Naive thymus-derived CD8-positive, alpha-beta T cell (primary cell): ENCODE data around the gene GTF3C1. TPM values are rescaled to one million over a fixed set of nuclear protein-coding genes. Genes with fewer than 3 reads are reported as not detected.

Source experiments
- ATAC-seq, 2 donors: fragments of 150-1000 bp; cut with Tn5 transposase in 1 of 2; sonication (Bioruptor Pico), chemical (Tn5 transposase) in 1 of 2; 1 replicate in 1 of 2; 2 replicates in 1 of 2; pipeline ENCODE4 v1.10.0; 2021; ENCODE audit warnings: mild to moderate bottlenecking in 2 of 2, moderate library complexity in 2 of 2
- POLR2A ChIA-PET: fragments of 350-600 bp; sonication (Branson Sonifier 250); formaldehyde crosslinking; loops from one replicate; lab custom pipeline; 2021; ENCODE audit warnings: antibody characterized with exemption; lab: Charles Lee
- DNase-seq, 10 donors: peaks; one replicate each; pipeline versions ENCODE4 v3.0.0 to v3.0.0-alpha.2; 2020 to 2022
- H3K27ac Mint-ChIP-seq, 10 donors: one replicate each; pipeline ENCODE4 v1.8.0; 2020 to 2022; ENCODE audit warnings: mild to moderate bottlenecking in 10 of 10, mixed read lengths in 10 of 10, moderate library complexity in 4 of 10, inconsistent platforms in 1 of 10
- H3K27me3 Mint-ChIP-seq, 5 donors: one replicate each; pipeline ENCODE4 v1.8.0; 2021 to 2022; ENCODE audit warnings: mixed read lengths in 5 of 5
- H3K36me3 Mint-ChIP-seq, 3 donors: one replicate each; pipeline ENCODE4 v1.8.0; 2020 to 2022; ENCODE audit warnings: mixed read lengths in 3 of 3, mild to moderate bottlenecking in 2 of 3, inconsistent platforms in 1 of 3
- H3K4me1 Mint-ChIP-seq, 4 donors: one replicate each; pipeline ENCODE4 v1.8.0; 2021 to 2022; ENCODE audit warnings: mixed read lengths in 4 of 4
- H3K4me3 Mint-ChIP-seq, 10 donors: one replicate each; pipeline ENCODE4 v1.8.0; 2020 to 2022; ENCODE audit warnings: mild to moderate bottlenecking in 10 of 10, mixed read lengths in 10 of 10, moderate library complexity in 6 of 10, inconsistent platforms in 1 of 10
- H3K9me3 Mint-ChIP-seq, 9 donors: one replicate each; pipeline ENCODE4 v1.8.0; 2020 to 2022; ENCODE audit warnings: mixed read lengths in 9 of 9, mild to moderate bottlenecking in 3 of 9, inconsistent platforms in 1 of 9, moderate library complexity in 1 of 9
- polyA plus RNA-seq, 3 donors: library from polyadenylated mRNA; unstranded; fragments of 300-500 nt; fragmentation: Illumina TruSeq; gene quantifications; one replicate each; pipeline ENCODE4 v1.2.3, GENCODE V29; 2021
- total RNA-seq, 8 experiments: library from RNA in 2 of 8; stranded (reverse) in 2 of 8; gene quantifications; one replicate each; pipeline ENCODE4 v1.2.3 and lab custom pipeline; 2021 to 2026

The GTF3C1 gene
- total and polyA plus RNA-seq, 5 experiments from 2014 or later = 25.8 to 56.6 (median 36.1) TPM

- Mint-ChIP-seq H3K4me1 (peaks cover 3 to 10% (median 8%) of the 10 kb centered on the region in 4 donors), H3K27ac (peak overlapping the region in 4 of 10 donors; percentile 31 to 86 (median 60)), H3K27me3 (no peaks in the 10 kb centered on the region), H3K36me3 (peaks cover 8 to 95% (median 51%) of the 10 kb centered on the region in 3 donors), H3K9me3 (no peaks in the 10 kb centered on the region), H3K4me3 (no peak overlapping the region)
- ATAC-seq = no peak
- no peak for DNase-seq
- POLR2A ChIA-PET = no interaction called here
Observed at GRCh38 chr16:27531826-27532800, 17.6 kb downstream of the GTF3C1 start.

GRCh38 chr16:27531186-27531585 lies 18.5 kb downstream of the GTF3C1 start:
- H3K36me3 Mint-ChIP-seq = peaks cover 13 to 95% (median 45%) of the 10 kb centered on the region in 3 donors
- ATAC-seq = no peak
- no peak for DNase-seq
- POLR2A ChIA-PET = no interaction called here
- H3K4me1 Mint-ChIP-seq = peaks cover 3 to 10% (median 9%) of the 10 kb centered on the region in 4 donors
- no peaks in the 10 kb centered on the region for H3K27me3 Mint-ChIP-seq
- no peak overlapping the region for H3K4me3 Mint-ChIP-seq
- H3K27ac Mint-ChIP-seq = no peak overlapping the region
- no peaks in the 10 kb centered on the region for H3K9me3 Mint-ChIP-seq

- Mint-ChIP-seq H3K36me3 (peaks cover 13 to 95% (median 45%) of the 10 kb centered on the region in 3 donors), H3K4me3 (peak overlapping the region in 1 of 10 donors; percentile 22), H3K4me1 (peaks cover 3 to 10% (median 9%) of the 10 kb centered on the region in 4 donors), H3K27ac (peak overlapping the region in 2 of 10 donors; percentile 37 to 42), H3K27me3 (no peaks in the 10 kb centered on the region), H3K9me3 (no peaks in the 10 kb centered on the region)
- DNase-seq (no peak), ATAC-seq (no peak)
- POLR2A ChIA-PET = no interaction called here
Observed at GRCh38 chr16:27529962-27530361, 19.8 kb downstream of the GTF3C1 start.

- peak overlapping the region in 2 of 10 donors; percentile 31 to 55 for H3K27ac Mint-ChIP-seq
- no peaks in the 10 kb centered on the region for H3K27me3 Mint-ChIP-seq
- POLR2A ChIA-PET = no interaction called here
- ATAC-seq (no peak), DNase-seq (no peak)
- no peak overlapping the region for H3K4me3 Mint-ChIP-seq
- H3K36me3 Mint-ChIP-seq = peaks cover 7 to 98% (median 40%) of the 10 kb centered on the region in 3 donors
- H3K9me3 Mint-ChIP-seq = no peaks in the 10 kb centered on the region
- H3K4me1 Mint-ChIP-seq = peaks cover 3 to 10% (median 9%) of the 10 kb centered on the region in 4 donors
Observed at GRCh38 chr16:27528294-27528693, 21.4 kb downstream of the GTF3C1 start.

GRCh38 chr16:27526180-27526579 lies 23.5 kb downstream of the GTF3C1 start:
- Mint-ChIP-seq H3K36me3 (peaks cover 5 to 93% (median 37%) of the 10 kb centered on the region in 3 donors), H3K4me3 (no peak overlapping the region)
- POLR2A ChIA-PET = no interaction called here

GRCh38 chr16:27522173-27522707 lies 27.5 kb downstream of the GTF3C1 start:
- H3K9me3 Mint-ChIP-seq = no peaks in the 10 kb centered on the region

More at GRCh38 chr16:27526180-27526579, 23.5 kb downstream of the GTF3C1 start:
- Mint-ChIP-seq H3K27ac (no peak overlapping the region), H3K4me1 (peaks cover 0 to 8% (median under 1%) of the 10 kb centered on the region in 4 donors), H3K9me3 (no peaks in the 10 kb centered on the region), H3K27me3 (no peaks in the 10 kb centered on the region)
- no peak for DNase-seq
- ATAC-seq = no peak

GRCh38 chr16:27520982-27521673 lies 28.6 kb downstream of the GTF3C1 start:
- ATAC-seq (no peak), DNase-seq (no peak)
- Mint-ChIP-seq H3K4me3 (no peak overlapping the region), H3K27me3 (no peaks in the 10 kb centered on the region), H3K36me3 (peaks cover 0 to 67% (median 13%) of the 10 kb centered on the region in 3 donors), H3K9me3 (no peaks in the 10 kb centered on the region), H3K4me1 (peaks cover 0 to 9% (median 0%) of the 10 kb centered on the region in 4 donors), H3K27ac (peak overlapping the region in 2 of 10 donors; percentile 21 to 57)
- POLR2A ChIA-PET = no interaction called here

More at GRCh38 chr16:27522173-27522707, 27.5 kb downstream of the GTF3C1 start:
- H3K27me3 Mint-ChIP-seq = no peaks in the 10 kb centered on the region
- H3K4me3 Mint-ChIP-seq = no peak overlapping the region
- ATAC-seq = no peak
- H3K27ac Mint-ChIP-seq = peak overlapping the region in 3 of 10 donors; percentile 21 to 78 (median 55)
- peaks cover 0 to 11% (median 0%) of the 10 kb centered on the region in 4 donors for H3K4me1 Mint-ChIP-seq
- POLR2A ChIA-PET = no interaction called here
- DNase-seq = no peak
- H3K36me3 Mint-ChIP-seq = peaks cover 5 to 77% (median 17%) of the 10 kb centered on the region in 3 donors

- Mint-ChIP-seq H3K9me3 (no peaks in the 10 kb centered on the region), H3K27ac (peak overlapping the region in 3 of 10 donors; percentile 46 to 63 (median 52)), H3K27me3 (no peaks in the 10 kb centered on the region), H3K4me1 (peaks cover 0 to 9% (median 0%) of the 10 kb centered on the region in 4 donors), H3K4me3 (no peak overlapping the region), H3K36me3 (peaks cover 0 to 54% (median 15%) of the 10 kb centered on the region in 3 donors)
- POLR2A ChIA-PET = no interaction called here
- no peak for DNase-seq
- ATAC-seq = no peak
Observed at GRCh38 chr16:27518226-27518625, 31.5 kb downstream of the GTF3C1 start.

GRCh38 chr16:27517664-27518063 lies 32.0 kb downstream of the GTF3C1 start:
- no peak overlapping the region for H3K4me3 Mint-ChIP-seq
- H3K27ac Mint-ChIP-seq = peak overlapping the region in 1 of 10 donors; percentile 41
- peaks cover 0 to 9% (median 0%) of the 10 kb centered on the region in 4 donors for H3K4me1 Mint-ChIP-seq
- no peaks in the 10 kb centered on the region for H3K9me3 Mint-ChIP-seq
- DNase-seq (no peak), ATAC-seq (no peak)
- H3K36me3 Mint-ChIP-seq = peaks cover 0 to 54% (median 11%) of the 10 kb centered on the region in 3 donors
- POLR2A ChIA-PET = no interaction called here
- H3K27me3 Mint-ChIP-seq = no peaks in the 10 kb centered on the region

- no peaks in the 10 kb centered on the region for H3K27me3 Mint-ChIP-seq
Observed at GRCh38 chr16:27516365-27516764, 33.3 kb downstream of the GTF3C1 start.

GRCh38 chr16:27515874-27516353 lies 33.8 kb downstream of the GTF3C1 start:
- DNase-seq (peak in 1 of 10 donors; percentile 31), ATAC-seq (peak; percentile 52 to 58)
- Mint-ChIP-seq H3K4me1 (peaks cover 0 to 7% (median 0%) of the 10 kb centered on the region in 4 donors), H3K9me3 (no peaks in the 10 kb centered on the region), H3K4me3 (no peak overlapping the region), H3K27me3 (no peaks in the 10 kb centered on the region), H3K27ac (peak overlapping the region in 3 of 10 donors; percentile 43 to 67 (median 56)), H3K36me3 (peaks cover 0 to 62% (median 15%) of the 10 kb centered on the region in 3 donors)
- POLR2A ChIA-PET = interaction anchor here (0.5 to 1.3 kb wide), 3 partner anchors 234 to 473 kb away, joined by 3 to 4 read pairs (median 3); no protein-coding TSS in a partner anchor

More at GRCh38 chr16:27516365-27516764, 33.3 kb downstream of the GTF3C1 start:
- H3K27ac Mint-ChIP-seq = peak overlapping the region in 1 of 10 donors; percentile 61
- ATAC-seq = no peak
- peaks cover 0 to 57% (median 13%) of the 10 kb centered on the region in 3 donors for H3K36me3 Mint-ChIP-seq
- H3K4me1 Mint-ChIP-seq = peaks cover 0 to 7% (median 0%) of the 10 kb centered on the region in 4 donors
- POLR2A ChIA-PET = interaction anchor here (1.3 kb wide), 1 partner anchor 287 kb away, joined by 3 read pairs; no protein-coding TSS in a partner anchor
- H3K4me3 Mint-ChIP-seq = no peak overlapping the region
- no peaks in the 10 kb centered on the region for H3K9me3 Mint-ChIP-seq
- DNase-seq = no peak

- no peaks in the 10 kb centered on the region for H3K9me3 Mint-ChIP-seq
- peaks cover 0 to 73% (median 19%) of the 10 kb centered on the region in 3 donors for H3K36me3 Mint-ChIP-seq
- H3K27me3 Mint-ChIP-seq = no peaks in the 10 kb centered on the region
- ATAC-seq (no peak), DNase-seq (no peak)
- peaks cover 0 to 7% (median 0%) of the 10 kb centered on the region in 4 donors for H3K4me1 Mint-ChIP-seq
- H3K27ac Mint-ChIP-seq = peak overlapping the region in 2 of 10 donors; percentile 24 to 33
- no peak overlapping the region for H3K4me3 Mint-ChIP-seq
- POLR2A ChIA-PET = no interaction called here
Observed at GRCh38 chr16:27514806-27515205, 34.9 kb downstream of the GTF3C1 start.
